ENCODE data around the gene PRRT1. TPM values are rescaled to one million over a fixed set of nuclear protein-coding genes. Genes with fewer than 3 reads are reported as not detected.
"Not testable (repeated sequence)": the region's sequence is repeated elsewhere in the genome, so short reads cannot be mapped to it uniquely, and the experiment has no call there.

Gene PRRT1
- 0.46 TPM for total RNA-seq
- long read RNA-seq, result 0 reads

- DNase-seq (ENCODE audit: missing footprints) (no peak), ATAC-seq (no peak)
- intact Hi-C loops (cut with DNase I), result no loop called here
These were observed at the start of gene PRRT1 for GRCh38 chr6:32151863-32152768. Gene PRRT1 (minus strand): TSS chr6:32151939. CDS start chr6:32151827, 112 bp downstream.

- ATAC-seq (no peak), DNase-seq (ENCODE audit: missing footprints) (no peak)
- intact Hi-C loops (cut with DNase I), result no loop called here
These were observed 49.2 kb upstream of the PRRT1 start for GRCh38 chr6:32200711-32201475.

- intact Hi-C loops (cut with DNase I), result loop anchor here (5.0 to 10.0 kb wide), 3 partner anchors 67 to 1006 kb away; partner anchors contain the start of genes FKBPL, HSD17B8, RING1 and RXRB
- ATAC-seq (no peak), DNase-seq (ENCODE audit: missing footprints) (no peak)
These were observed 47.1 kb upstream of the PRRT1 start for GRCh38 chr6:32198866-32199265.

GRCh38 chr6:32198345-32198696 is 46.6 kb upstream of the PRRT1 start:
- no peak for ATAC-seq
- intact Hi-C loops (cut with DNase I), result loop anchor here (5.0 to 10.0 kb wide), 3 partner anchors 66 to 1006 kb away; partner anchors contain the start of genes FKBPL, HSD17B8, RING1 and RXRB

DNA sequence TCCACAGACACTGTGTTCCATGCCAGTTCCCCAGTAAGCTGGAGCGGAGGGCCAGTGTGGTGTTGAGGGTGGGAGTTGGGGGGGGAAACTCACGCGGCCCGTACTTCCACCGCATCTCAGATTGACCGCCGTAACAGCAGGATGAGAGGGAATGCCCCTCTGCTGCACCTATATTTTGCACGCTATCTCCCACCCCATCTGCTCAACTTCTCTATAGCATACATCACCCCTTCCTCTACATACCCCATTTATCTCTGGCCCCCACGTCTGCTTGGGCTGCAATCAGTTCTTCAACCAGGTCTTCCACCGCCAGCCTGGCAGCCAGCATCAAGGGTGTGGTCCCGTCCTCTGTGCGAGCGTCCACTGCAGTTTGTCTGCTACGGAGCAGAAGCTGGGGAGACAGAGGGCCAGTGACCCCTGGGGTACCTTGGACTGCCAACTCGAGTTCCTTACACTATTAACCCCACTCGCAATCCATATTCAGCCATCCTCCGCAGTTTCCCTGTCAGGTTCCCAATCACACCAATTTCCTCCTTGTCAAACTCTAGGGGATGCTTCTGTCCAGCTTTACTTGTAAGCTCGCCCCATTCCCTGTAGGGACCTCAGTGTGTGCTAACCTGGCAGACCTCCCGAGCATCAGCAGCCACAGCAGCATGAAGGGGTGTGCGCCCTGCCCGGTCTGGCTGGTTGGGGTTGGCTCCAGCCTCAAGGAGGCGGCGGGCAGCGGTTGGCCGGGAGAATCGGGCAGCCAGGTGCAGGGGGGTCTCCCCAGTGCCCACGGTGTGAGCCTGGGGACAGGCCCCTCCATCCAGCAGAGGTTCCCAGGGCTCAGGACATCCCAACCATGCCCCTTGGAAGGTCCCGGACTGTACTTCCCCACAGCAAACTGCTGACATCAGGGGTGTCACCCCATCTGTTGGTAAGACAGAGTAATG is 45.2 kb upstream of the PRRT1 start:
- no peak for DNase-seq (ENCODE audit: missing footprints)
- ATAC-seq, result no peak
- intact Hi-C loops (cut with DNase I), result loop anchor here (5.0 to 10.0 kb wide), 3 partner anchors 65 to 1008 kb away; partner anchors contain the start of genes FKBPL, HSD17B8, RING1 and RXRB

More at GRCh38 chr6:32198345-32198696, 46.6 kb upstream of the PRRT1 start:
- DNase-seq (ENCODE audit: missing footprints), result no peak

- intact Hi-C loops (cut with DNase I), result loop anchor here (1.0 to 10.0 kb wide), 4 partner anchors 18 to 1009 kb away; partner anchors contain the start of genes FKBPL, HSD17B8, RING1 and RNF5
- peak; percentile 46 for ATAC-seq
- peak; percentile 96 for DNase-seq (ENCODE audit: missing footprints)
These were observed 44.4 kb upstream of the PRRT1 start for GRCh38 chr6:32195902-32196681.

DNA sequence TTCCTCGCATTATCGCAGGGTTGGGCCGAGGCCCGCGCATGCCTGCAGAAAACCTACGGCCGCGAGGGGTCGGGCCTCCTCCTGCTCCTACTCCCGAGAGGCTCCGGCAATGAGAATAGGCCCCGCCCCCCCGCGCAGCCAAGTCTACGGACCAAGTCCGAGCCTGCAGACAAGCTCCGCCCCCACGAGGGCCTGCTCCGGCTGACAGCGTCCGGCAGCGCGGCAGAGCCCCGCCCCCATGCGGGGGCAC is 43.8 kb upstream of the PRRT1 start:
- intact Hi-C loops (cut with DNase I), result loop anchor here (1.0 to 10.0 kb wide), 4 partner anchors 17 to 1009 kb away; partner anchors contain the start of genes FKBPL, HSD17B8, RING1 and RNF5

GRCh38 chr6:32194825-32195651 is 43.3 kb upstream of the PRRT1 start:
- ATAC-seq (no peak), DNase-seq (ENCODE audit: missing footprints) (no peak)
- intact Hi-C loops (cut with DNase I), result loop anchor here (1.0 to 10.0 kb wide), 4 partner anchors 17 to 1010 kb away; partner anchors contain the start of genes FKBPL, HSD17B8, RING1 and RNF5

More for the DNA sequence above, 43.8 kb upstream of the PRRT1 start:
- ATAC-seq, result peak; percentile 92
- DNase-seq (ENCODE audit: missing footprints), result peak; percentile 100

GRCh38 chr6:32194388-32194787 is 42.6 kb upstream of the PRRT1 start:
- no peak for DNase-seq (ENCODE audit: missing footprints)
- ATAC-seq, result no peak
- intact Hi-C loops (cut with DNase I), result loop anchor here (10.0 kb wide), 1 partner anchor 1010 kb away; the partner anchor contains the start of genes HSD17B8, RING1, RXRB and SLC39A7

DNA sequence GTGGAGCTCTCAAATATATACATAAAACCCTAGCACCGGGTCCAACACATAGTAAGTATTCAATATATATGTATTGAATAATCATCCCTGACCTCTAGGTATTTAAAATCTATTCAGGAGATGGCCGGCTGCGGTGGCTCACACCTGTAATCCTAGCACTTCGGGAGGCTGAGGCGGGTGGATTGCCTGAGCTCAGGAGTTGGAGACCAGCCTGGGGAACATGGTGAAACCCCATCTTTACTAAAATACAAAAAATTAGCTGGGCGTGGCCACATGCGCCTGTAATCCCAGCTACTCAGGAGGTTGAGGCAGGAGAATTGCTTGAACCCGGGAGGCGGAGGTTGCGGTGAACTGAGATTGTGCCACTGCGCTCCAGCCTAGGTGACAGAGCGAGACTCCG is 41.4 kb upstream of the PRRT1 start:
- intact Hi-C loops (cut with DNase I), result loop anchor here (10.0 kb wide), 1 partner anchor 1012 kb away; the partner anchor contains the start of genes HSD17B8, RING1, RXRB and SLC39A7
- not testable (repeated sequence) for ATAC-seq; DNase-seq (ENCODE audit: missing footprints)

- ATAC-seq (no peak), DNase-seq (ENCODE audit: missing footprints) (peak; percentile 88)
- intact Hi-C loops (cut with DNase I), result loop anchor here (10.0 kb wide), 1 partner anchor 1012 kb away; the partner anchor contains the start of genes HSD17B8, RING1, RXRB and SLC39A7
These were observed 40.9 kb upstream of the PRRT1 start, which contains the start of gene GPSM3 for GRCh38 chr6:32192608-32193039. Gene GPSM3 (minus strand): TSS chr6:32192643. CDS start chr6:32192513, 130 bp downstream.

DNA sequence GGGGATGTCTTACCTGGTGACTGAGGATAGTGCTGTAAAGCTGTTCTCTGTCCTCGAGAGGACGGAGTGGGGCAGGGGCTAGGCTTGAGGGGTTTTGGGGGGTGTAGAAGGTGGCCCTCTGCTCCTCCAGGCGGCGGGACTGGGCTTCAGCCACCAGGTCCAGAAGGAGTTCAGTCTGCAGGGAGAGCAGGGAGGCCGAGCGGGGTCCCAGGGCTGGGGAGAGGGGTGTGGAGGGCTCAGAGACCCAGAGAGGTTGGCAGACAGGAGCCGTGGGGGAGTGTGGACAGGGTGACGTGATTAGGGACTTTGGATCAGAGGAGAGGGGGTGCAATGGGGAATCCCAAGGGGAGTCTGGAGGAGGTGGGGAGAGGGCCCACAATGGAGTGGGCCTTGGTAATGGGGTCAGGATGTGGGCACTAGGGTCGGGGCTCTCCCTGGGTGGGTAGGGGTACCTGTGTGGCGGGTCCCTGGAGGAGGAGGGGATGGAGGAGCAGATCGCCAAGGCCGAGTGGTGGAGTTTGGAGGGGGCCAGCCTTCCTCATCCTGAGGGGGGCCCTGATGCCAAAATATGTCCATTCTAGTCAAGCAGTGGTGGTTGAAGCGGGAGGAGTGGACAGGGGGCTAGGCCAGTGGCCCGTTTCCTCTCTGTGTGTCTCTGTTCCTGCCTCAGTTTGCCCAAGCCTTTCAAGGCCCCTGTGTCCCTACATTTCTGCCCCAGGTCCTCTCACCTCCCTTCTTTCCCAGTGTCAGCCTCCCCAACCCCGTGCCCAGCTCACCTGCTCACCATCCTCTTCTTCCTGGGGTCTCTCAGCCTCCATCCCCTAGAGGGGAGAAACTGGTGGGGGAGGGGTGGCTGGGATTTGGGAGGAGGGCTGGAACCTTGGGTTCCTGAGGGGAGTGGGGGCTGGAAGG is 40.2 kb upstream of the PRRT1 start:
- intact Hi-C loops (cut with DNase I), result loop anchor here (10.0 kb wide), 1 partner anchor 1013 kb away; the partner anchor contains the start of genes HSD17B8, RING1, RXRB and SLC39A7
- DNase-seq (ENCODE audit: missing footprints) (no peak), ATAC-seq (no peak)

GRCh38 chr6:32190911-32191677 is 39.4 kb upstream of the PRRT1 start:
- no peak for DNase-seq (ENCODE audit: missing footprints)
- intact Hi-C loops (cut with DNase I), result loop anchor here (10.0 kb wide), 1 partner anchor 1014 kb away; the partner anchor contains the start of genes HSD17B8, RING1, RXRB and SLC39A7
- ATAC-seq, result no peak

Data from Right ventricle myocardium inferior (tissue), 1 donor.